Skeletal muscle satellite cell (primary cell): Measurements from ENCODE around the gene SLC16A12.
A peak's percentile ranks its signal among the peaks of the same experiment; 100 is the strongest.

Experiments
- H3K27me3 ChIP-seq: 2 replicates; pipeline ENCODE4 v1.7.0; 2013; ENCODE audit warnings: low read length; ENCODE audit not compliant: control insufficient read depth, insufficient read depth
- H3K36me3 ChIP-seq: 2 replicates; pipeline ENCODE4 v1.7.0; 2013; ENCODE audit warnings: mild to moderate bottlenecking, control low read depth, low read length; ENCODE audit not compliant: insufficient read depth
- H3K4me1 ChIP-seq: 2 replicates; pipeline ENCODE4 v1.7.0; 2013; ENCODE audit warnings: low read length; ENCODE audit not compliant: control insufficient read depth, insufficient read depth
- H3K4me2 ChIP-seq: 2 replicates; pipeline ENCODE4 v1.7.0; 2013; ENCODE audit warnings: mild to moderate bottlenecking, low read length
- H3K4me3 ChIP-seq: 2 replicates; pipeline ENCODE4 v1.7.0; 2013; ENCODE audit warnings: low read length
- H3K9ac ChIP-seq: 2 replicates; pipeline ENCODE4 v1.7.0; 2013; ENCODE audit warnings: mild to moderate bottlenecking, low read depth, low read length, moderate library complexity
- H3K9me3 ChIP-seq: replicated peaks from 2 replicates; pipeline ENCODE4 v1.7.0; 2013; ENCODE audit warnings: mild to moderate bottlenecking, control low read depth, low read length

Gene SLC16A12

GRCh38 chr10:89431977-89432376 lies 103.4 kb downstream of the SLC16A12 start:
- Histone ChIP-seq H3K27me3 (no peaks in the 10 kb centered on the region), H3K9ac (no peak overlapping the region), H3K4me1 (peaks cover 30% of the 10 kb centered on the region), H3K36me3 (no peaks in the 10 kb centered on the region), H3K9me3 (no peaks in the 10 kb centered on the region), H3K4me2 (no peak overlapping the region), H3K4me3 (no peak overlapping the region)

GRCh38 chr10:89428877-89429276 lies 106.5 kb downstream of the SLC16A12 start:
- peak overlapping the region; percentile 65 for H3K9ac ChIP-seq
- peaks cover 37% of the 10 kb centered on the region for H3K4me1 ChIP-seq
- H3K36me3 ChIP-seq, result no peaks in the 10 kb centered on the region
- H3K4me2 ChIP-seq, result no peak overlapping the region
- no peaks in the 10 kb centered on the region for H3K9me3 ChIP-seq
- H3K4me3 ChIP-seq, result no peak overlapping the region
- H3K27me3 ChIP-seq, result no peaks in the 10 kb centered on the region

GRCh38 chr10:89427629-89428028 lies 107.8 kb downstream of the SLC16A12 start:
- H3K4me1 ChIP-seq, result peaks cover 37% of the 10 kb centered on the region
- H3K4me2 ChIP-seq, result peak overlapping the region; percentile 62
- H3K27me3 ChIP-seq, result no peaks in the 10 kb centered on the region
- H3K9ac ChIP-seq, result peak overlapping the region; percentile 65
- H3K9me3 ChIP-seq, result no peaks in the 10 kb centered on the region
- H3K36me3 ChIP-seq, result no peaks in the 10 kb centered on the region
- H3K4me3 ChIP-seq, result no peak overlapping the region

- peaks cover 5% of the 10 kb centered on the region for H3K36me3 ChIP-seq
- no peaks in the 10 kb centered on the region for H3K9me3 ChIP-seq
- H3K4me1 ChIP-seq, result peaks cover 27% of the 10 kb centered on the region
- H3K4me3 ChIP-seq, result no peak overlapping the region
- peak overlapping the region; percentile 63 for H3K9ac ChIP-seq
- H3K4me2 ChIP-seq, result no peak overlapping the region
- H3K27me3 ChIP-seq, result no peaks in the 10 kb centered on the region
Measured at GRCh38 chr10:89426230-89426868, 109.0 kb downstream of the SLC16A12 start.

GRCh38 chr10:89425000-89425399 lies 110.4 kb downstream of the SLC16A12 start:
- no peak overlapping the region for H3K4me2 ChIP-seq

GRCh38 chr10:89421018-89421476 lies 114.3 kb downstream of the SLC16A12 start:
- Histone ChIP-seq H3K4me2 (no peak overlapping the region), H3K27me3 (no peaks in the 10 kb centered on the region), H3K36me3 (peaks cover 27% of the 10 kb centered on the region), H3K4me1 (no peaks in the 10 kb centered on the region), H3K9me3 (no peaks in the 10 kb centered on the region), H3K4me3 (no peak overlapping the region), H3K9ac (no peak overlapping the region)

More at GRCh38 chr10:89425000-89425399, 110.4 kb downstream of the SLC16A12 start:
- Histone ChIP-seq H3K4me1 (peaks cover 27% of the 10 kb centered on the region), H3K27me3 (no peaks in the 10 kb centered on the region), H3K9me3 (no peaks in the 10 kb centered on the region), H3K4me3 (no peak overlapping the region), H3K9ac (no peak overlapping the region), H3K36me3 (peaks cover 13% of the 10 kb centered on the region)

GRCh38 chr10:89419548-89419947 lies 115.8 kb downstream of the SLC16A12 start:
- Histone ChIP-seq H3K4me1 (peaks cover 3% of the 10 kb centered on the region), H3K27me3 (no peaks in the 10 kb centered on the region), H3K9ac (no peak overlapping the region), H3K9me3 (no peaks in the 10 kb centered on the region), H3K4me3 (no peak overlapping the region), H3K36me3 (peaks cover 27% of the 10 kb centered on the region), H3K4me2 (peak overlapping the region; percentile 48)

- peaks cover 24% of the 10 kb centered on the region for H3K36me3 ChIP-seq
- H3K4me2 ChIP-seq, result no peak overlapping the region
- no peak overlapping the region for H3K4me3 ChIP-seq
- H3K9me3 ChIP-seq, result no peaks in the 10 kb centered on the region
- H3K9ac ChIP-seq, result no peak overlapping the region
- H3K4me1 ChIP-seq, result peaks cover 7% of the 10 kb centered on the region
- H3K27me3 ChIP-seq, result no peaks in the 10 kb centered on the region
Measured at GRCh38 chr10:89416465-89416864, 118.9 kb downstream of the SLC16A12 start.

- Histone ChIP-seq H3K9ac (peak overlapping the region; percentile 96), H3K4me2 (peak overlapping the region; percentile 90), H3K4me1 (peaks cover 7% of the 10 kb centered on the region)
Measured at GRCh38 chr10:89414879-89415821, 120.2 kb downstream of the SLC16A12 start.

GRCh38 chr10:89414146-89414878 lies 121.1 kb downstream of the SLC16A12 start, which contains the start of gene IFIT5:
TSS of gene IFIT5 (plus strand) at chr10:89414568. CDS start at chr10:89414799, 231 bp downstream.
- H3K4me1 ChIP-seq, result peaks cover 7% of the 10 kb centered on the region
- peak within 1 kb of the TSS; percentile 90 for H3K4me2 ChIP-seq
- H3K9ac ChIP-seq, result peak within 1 kb of the TSS; percentile 96
- no peaks in the 10 kb centered on the region for H3K27me3 ChIP-seq
- peaks cover 15% of the 10 kb centered on the region for H3K36me3 ChIP-seq
- H3K4me3 ChIP-seq, result peak within 1 kb of the TSS; percentile 78
- H3K9me3 ChIP-seq, result no peaks in the 10 kb centered on the region

More at GRCh38 chr10:89414879-89415821, 120.2 kb downstream of the SLC16A12 start:
- no peaks in the 10 kb centered on the region for H3K27me3 ChIP-seq
- H3K36me3 ChIP-seq, result peaks cover 15% of the 10 kb centered on the region
- peak overlapping the region; percentile 78 for H3K4me3 ChIP-seq
- no peaks in the 10 kb centered on the region for H3K9me3 ChIP-seq

- H3K27me3 ChIP-seq, result no peaks in the 10 kb centered on the region
- H3K4me2 ChIP-seq, result peak overlapping the region; percentile 90
- no peaks in the 10 kb centered on the region for H3K9me3 ChIP-seq
- peaks cover 14% of the 10 kb centered on the region for H3K36me3 ChIP-seq
- peaks cover 7% of the 10 kb centered on the region for H3K4me1 ChIP-seq
- peak overlapping the region; percentile 78 for H3K4me3 ChIP-seq
- H3K9ac ChIP-seq, result peak overlapping the region; percentile 96
Measured at GRCh38 chr10:89413398-89413912, 121.9 kb downstream of the SLC16A12 start.
